Upper lobe of left lung (tissue), 6 donors: Measurements from ENCODE around the gene RFC3. TPM values are rescaled to one million over a fixed set of nuclear protein-coding genes. Genes with fewer than 3 reads are reported as not detected.

Experiments
- ATAC-seq, 2 donors: fragments of 200-7000 bp; cut with Tn5 transposase; one replicate each; pipeline ENCODE4 v1.9.1; 2022; ENCODE audit warnings: mild to moderate bottlenecking in 2 of 2, moderate library complexity in 2 of 2; ENCODE audit not compliant: low FRiP score in 2 of 2
- DNase-seq, 2 donors: peaks; one replicate each; pipeline ENCODE4 v3.0.0-alpha.2; 2019 to 2020
- H3K27ac ChIP-seq, 4 donors: fragments of 200-600 bp; sonication (generic); one replicate each; pipeline ENCODE4 v1.5.1; 2016 to 2019
- H3K27me3 ChIP-seq, 4 donors: fragments of 200-600 bp; sonication (generic); one replicate each; pipeline ENCODE4 v1.5.1; 2017 to 2019
- H3K36me3 ChIP-seq, 4 donors: fragments of 200-600 bp; sonication (generic); one replicate each; pipeline ENCODE4 v1.5.1; 2016 to 2019
- H3K4me1 ChIP-seq, 4 donors: fragments of 200-600 bp; sonication (generic); one replicate each; pipeline ENCODE4 v1.5.1; 2018 to 2019
- H3K4me3 ChIP-seq, 4 donors: fragments of 200-600 bp; sonication (generic); one replicate each; pipeline ENCODE4 v1.5.1; 2017 to 2019; ENCODE audit warnings: mild to moderate bottlenecking in 2 of 4, moderate library complexity in 1 of 4
- H3K9me3 ChIP-seq, 4 donors: fragments of 200-600 bp; sonication (generic); one replicate each; pipeline ENCODE4 v1.5.1; 2018 to 2019
- EP300 ChIP-seq, 4 donors: sonication (generic); formaldehyde crosslinking; IDR thresholded peaks; one replicate each; pipeline ENCODE4 v1.5.1; 2017; ENCODE audit warnings: antibody characterized with exemption in 4 of 4, control low read depth in 2 of 4
- POLR2A ChIP-seq, 4 donors: fragments of 450-650 bp; IDR thresholded peaks; one replicate each; pipeline ENCODE4 v1.5.1; 2016 to 2017; ENCODE audit warnings: antibody characterized with exemption in 4 of 4, mild to moderate bottlenecking in 2 of 4
- POLR2AphosphoS5 ChIP-seq, 2 donors: sonication (generic); formaldehyde crosslinking; IDR thresholded peaks; one replicate each; pipeline ENCODE4 v1.5.1; 2017; ENCODE audit warnings: antibody characterized with exemption in 2 of 2
- WGBS, 2 donors: methylation state at CpG; one replicate each; pipeline ENCODE4 v1.1.5; 2017 to 2018; 5-methylcytosine and 5-hydroxymethylcytosine counted together
- total RNA-seq, 6 donors: library from RNA; depleted of rRNA in 4 of 6; stranded (reverse); fragments of >200 nt in 4 of 6; gene quantifications; one replicate each; pipeline versions ENCODE4 v1.1.0 to v1.2.1, GENCODE V29; 2016 to 2021
- TF ChIP-seq, protein P1 (sequence below), 6 experiments: fragments of 450-650 bp in 4 of 6; fragments of 200-600 bp in 2 of 6; sonication (generic) in 2 of 6; IDR thresholded peaks; one replicate each; pipeline ENCODE4 v1.5.1; 2016 to 2019; ENCODE audit warnings: antibody characterized with exemption in 6 of 6
- donor health status: DM: no; HTN: no; CAD: no; lungs with moderate emphysema.
- donor health status: DM: no; HTN: yes; CAD: no; lungs with severe emphysema.

The RFC3 gene
- total RNA-seq, 6 donors from 2014 or later: 6.9 to 24.4 (median 9.3) TPM

DNA sequence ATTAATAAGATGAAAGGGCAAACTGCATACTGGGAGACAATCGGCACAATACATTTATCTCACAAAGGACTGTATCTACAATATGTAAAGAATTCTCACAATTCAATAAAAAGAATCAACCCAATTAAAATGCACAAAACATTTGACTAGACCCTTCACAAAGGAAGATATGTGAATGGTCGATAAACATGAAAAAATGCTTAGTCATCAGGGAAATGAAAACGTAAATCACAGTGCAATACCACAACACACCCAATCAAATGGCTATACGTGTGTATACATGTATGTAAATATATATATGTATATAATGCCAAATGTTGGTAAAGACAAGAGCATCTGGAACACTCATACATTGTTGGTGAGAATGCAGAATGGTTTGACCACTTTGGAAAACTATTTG is 21.9 kb upstream of the RFC3 start:
- Histone ChIP-seq H3K27me3 (no peaks in the 10 kb centered on the region), H3K4me1 (peaks cover 0 to 11% (median 8%) of the 10 kb centered on the region in 4 donors), H3K9me3 (no peaks in the 10 kb centered on the region), H3K36me3 (no peaks in the 10 kb centered on the region), H3K27ac (no peak overlapping the region), H3K4me3 (no peak overlapping the region)
- 76% methylated on average over 4 of the region's 4 CpGs for WGBS, 2 donors
- DNase-seq: no peak
- TF ChIP-seq POLR2AphosphoS5 (IDR thresholded peaks at IDR 0.05) (no peak), EP300 (IDR thresholded peaks at IDR 0.05) (no peak), POLR2A (IDR thresholded peaks at IDR 0.05) (no peak)
- TF ChIP-seq, protein P1, sequence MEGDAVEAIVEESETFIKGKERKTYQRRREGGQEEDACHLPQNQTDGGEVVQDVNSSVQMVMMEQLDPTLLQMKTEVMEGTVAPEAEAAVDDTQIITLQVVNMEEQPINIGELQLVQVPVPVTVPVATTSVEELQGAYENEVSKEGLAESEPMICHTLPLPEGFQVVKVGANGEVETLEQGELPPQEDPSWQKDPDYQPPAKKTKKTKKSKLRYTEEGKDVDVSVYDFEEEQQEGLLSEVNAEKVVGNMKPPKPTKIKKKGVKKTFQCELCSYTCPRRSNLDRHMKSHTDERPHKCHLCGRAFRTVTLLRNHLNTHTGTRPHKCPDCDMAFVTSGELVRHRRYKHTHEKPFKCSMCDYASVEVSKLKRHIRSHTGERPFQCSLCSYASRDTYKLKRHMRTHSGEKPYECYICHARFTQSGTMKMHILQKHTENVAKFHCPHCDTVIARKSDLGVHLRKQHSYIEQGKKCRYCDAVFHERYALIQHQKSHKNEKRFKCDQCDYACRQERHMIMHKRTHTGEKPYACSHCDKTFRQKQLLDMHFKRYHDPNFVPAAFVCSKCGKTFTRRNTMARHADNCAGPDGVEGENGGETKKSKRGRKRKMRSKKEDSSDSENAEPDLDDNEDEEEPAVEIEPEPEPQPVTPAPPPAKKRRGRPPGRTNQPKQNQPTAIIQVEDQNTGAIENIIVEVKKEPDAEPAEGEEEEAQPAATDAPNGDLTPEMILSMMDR (IDR thresholded peaks at IDR 0.05): no peak
- ATAC-seq: no peak

GRCh38 chr13:33797622-33798021 is 20.3 kb upstream of the RFC3 start:
- 31 to 42% methylated on average over 7 of the region's 7 CpGs for WGBS, 2 donors
- H3K27ac ChIP-seq: peak overlapping the region in 2 of 4 donors; percentile 27 to 63
- peak in 1 of 2 donors; percentile 60 for ATAC-seq

DNA sequence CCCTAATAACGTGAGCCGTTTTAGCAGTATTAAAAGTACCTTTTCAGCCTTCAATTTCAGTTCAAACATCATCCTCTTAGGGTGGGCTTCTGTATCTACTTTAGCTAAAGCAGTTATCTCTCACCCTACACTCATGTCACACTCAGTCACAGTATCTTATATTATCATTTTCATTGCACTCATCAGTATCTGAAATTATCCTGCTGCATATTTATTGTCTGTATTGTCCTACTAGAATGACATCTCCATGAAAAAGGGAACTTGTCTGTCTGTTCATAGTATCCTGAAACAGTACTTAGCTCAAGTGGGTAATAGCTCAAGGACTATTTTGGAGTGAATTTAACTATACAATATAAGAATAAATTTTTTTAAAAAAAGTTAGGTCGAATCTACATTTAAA is 19.9 kb upstream of the RFC3 start:
- Histone ChIP-seq H3K27ac (peak overlapping the region in 1 of 4 donors; percentile 63), H3K36me3 (no peaks in the 10 kb centered on the region), H3K9me3 (no peaks in the 10 kb centered on the region), H3K4me3 (no peak overlapping the region), H3K4me1 (peaks cover 0 to 11% (median 8%) of the 10 kb centered on the region in 4 donors), H3K27me3 (no peaks in the 10 kb centered on the region)
- no peak for DNase-seq
- no peak for TF ChIP-seq POLR2AphosphoS5 (IDR thresholded peaks at IDR 0.05)
- TF ChIP-seq EP300 (IDR thresholded peaks at IDR 0.05): no peak
- TF ChIP-seq, protein P1 (IDR thresholded peaks at IDR 0.05): no peak
- no peak for TF ChIP-seq POLR2A (IDR thresholded peaks at IDR 0.05)
- peak in 1 of 2 donors; percentile 30 for ATAC-seq
- WGBS, 2 donors: 31 to 45% methylated on average over 3 of the region's 3 CpGs

More at GRCh38 chr13:33797622-33798021, 20.3 kb upstream of the RFC3 start:
- DNase-seq: no peak
- peak overlapping the region in 1 of 4 donors; percentile 20 for H3K4me3 ChIP-seq
- H3K9me3 ChIP-seq: no peaks in the 10 kb centered on the region
- H3K4me1 ChIP-seq: peaks cover 0 to 11% (median 8%) of the 10 kb centered on the region in 4 donors
- peak in 1 of 4 donors; percentile 59 for TF ChIP-seq EP300 (IDR thresholded peaks at IDR 0.05)
- TF ChIP-seq, protein P1 (IDR thresholded peaks at IDR 0.05): no peak
- no peak for TF ChIP-seq POLR2AphosphoS5 (IDR thresholded peaks at IDR 0.05)
- no peak for TF ChIP-seq POLR2A (IDR thresholded peaks at IDR 0.05)
- H3K27me3 ChIP-seq: no peaks in the 10 kb centered on the region
- no peaks in the 10 kb centered on the region for H3K36me3 ChIP-seq

DNA sequence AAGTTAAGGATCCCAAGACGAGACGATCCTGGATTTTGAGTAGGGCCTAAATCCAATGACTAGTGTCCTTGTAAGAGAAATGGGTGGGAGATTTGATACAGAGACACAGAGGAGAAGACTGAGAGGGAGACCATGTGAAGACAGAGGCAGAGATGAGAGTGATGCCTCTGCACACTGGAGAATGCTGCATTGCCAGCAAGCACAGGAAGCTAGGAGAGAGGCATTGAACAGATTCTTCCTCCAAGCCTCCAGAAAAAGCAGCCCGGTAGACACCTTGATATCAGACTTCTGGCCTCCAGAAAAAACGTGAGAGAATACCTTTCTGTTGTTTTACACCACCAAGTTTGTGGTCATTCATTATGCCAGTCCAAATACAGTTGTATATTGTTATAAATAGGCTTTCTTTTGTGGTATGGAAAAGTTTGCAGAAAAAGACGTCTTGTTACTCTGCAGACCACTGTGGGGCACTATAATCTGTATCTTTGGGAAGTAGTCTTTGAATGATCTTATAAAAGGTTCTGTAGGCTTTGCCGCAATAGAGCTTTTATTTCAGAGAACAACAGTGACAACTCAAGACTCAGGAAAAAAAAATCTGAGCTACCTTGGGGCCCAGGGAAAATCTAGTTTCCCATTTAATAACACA is 17.9 kb upstream of the RFC3 start:
- DNase-seq (no peak), ATAC-seq (peak in 1 of 2 donors; percentile 55)
- no peak overlapping the region for H3K4me3 ChIP-seq
- H3K9me3 ChIP-seq: no peaks in the 10 kb centered on the region
- no peak overlapping the region for H3K27ac ChIP-seq
- H3K36me3 ChIP-seq: no peaks in the 10 kb centered on the region
- TF ChIP-seq EP300 (IDR thresholded peaks at IDR 0.05): no peak
- no peak for TF ChIP-seq POLR2A (IDR thresholded peaks at IDR 0.05)
- TF ChIP-seq, protein P1 (IDR thresholded peaks at IDR 0.05): peak in 1 of 6 experiments; percentile 31
- TF ChIP-seq POLR2AphosphoS5 (IDR thresholded peaks at IDR 0.05): no peak
- peaks cover 0 to 10% (median 7%) of the 10 kb centered on the region in 4 donors for H3K4me1 ChIP-seq
- H3K27me3 ChIP-seq: no peaks in the 10 kb centered on the region
- 39 to 45% methylated on average over 6 of the region's 6 CpGs for WGBS, 2 donors
